HepG2 (cell line): ENCODE results near the gene PIGL. TPM values are rescaled to one million over a fixed set of nuclear protein-coding genes. Genes with fewer than 3 reads are reported as not detected.

Source experiments
- ATF6 ChIP-seq: sonication (generic); formaldehyde crosslinking; conservative IDR thresholded peaks from 2 replicates; pipeline ENCODE4 v1.4.0; 2020; ENCODE audit warnings: missing genetic modification reagents
- DR1 ChIP-seq: sonication (generic); formaldehyde crosslinking; IDR thresholded peaks from 2 replicates; pipeline ENCODE4 v1.8.0; 2021; ENCODE audit warnings: mild to moderate bottlenecking, missing genetic modification reagents, inconsistent platforms
- ETV6 ChIP-seq: sonication (generic); formaldehyde crosslinking; conservative IDR thresholded peaks from 2 replicates; pipeline ENCODE4 v1.4.0; 2020; ENCODE audit warnings: missing genetic modification reagents
- FLYWCH1 ChIP-seq: sonication (generic); formaldehyde crosslinking; IDR thresholded peaks from 2 replicates; pipeline ENCODE4 v1.8.1; 2023; ENCODE audit warnings: mild to moderate bottlenecking, missing genetic modification reagents
- FOXO1 ChIP-seq: sonication (generic); formaldehyde crosslinking; IDR thresholded peaks from 2 replicates; pipeline ENCODE4 v1.4.0; 2020; ENCODE audit warnings: missing genetic modification reagents
- HOXA5 ChIP-seq: sonication (generic); formaldehyde crosslinking; IDR thresholded peaks from 2 replicates; pipeline ENCODE4 v1.4.0; 2020; ENCODE audit warnings: missing genetic modification reagents
- JARID2 ChIP-seq: sonication (generic); formaldehyde crosslinking; IDR thresholded peaks from 2 replicates; pipeline ENCODE4 v1.8.1; 2023; ENCODE audit warnings: missing genetic modification reagents, inconsistent platforms; ENCODE audit not compliant: insufficient replicate concordance
- PLRG1 ChIP-seq: fragments of 450-650 bp; conservative IDR thresholded peaks from 2 replicates; pipeline ENCODE4 v1.6.1; 2016
- PRMT3 ChIP-seq: sonication (generic); formaldehyde crosslinking; IDR thresholded peaks from 2 replicates; pipeline ENCODE4 v1.8.1; 2022; ENCODE audit warnings: low read depth, mild to moderate bottlenecking, moderate library complexity, missing genetic modification reagents, borderline replicate concordance
- SETDB1 ChIP-seq: sonication (generic); formaldehyde crosslinking; IDR thresholded peaks from 2 replicates; pipeline ENCODE4 v1.5.1; 2020; ENCODE audit warnings: missing genetic modification reagents, mild to moderate bottlenecking, borderline replicate concordance
- SIN3B ChIP-seq: fragments of 150-350 bp; IDR thresholded peaks from 2 replicates; pipeline ENCODE4 v1.6.1; 2014; ENCODE audit warnings: low read length
- SKIL ChIP-seq: sonication (generic); formaldehyde crosslinking; IDR thresholded peaks from 2 replicates; pipeline ENCODE4 v1.8.0; 2022; ENCODE audit warnings: missing genetic modification reagents, mild to moderate bottlenecking, moderate library complexity, borderline replicate concordance
- YY1 ChIP-seq: IDR thresholded peaks from 2 replicates; pipeline ENCODE4 v1.6.1; 2011; ENCODE audit warnings: low read length, low read depth, moderate library complexity, mild to moderate bottlenecking; ENCODE audit not compliant: insufficient read depth, insufficient replicate concordance
- ZKSCAN1 ChIP-seq: fragments of 150-350 bp; IDR thresholded peaks from 2 replicates; pipeline ENCODE4 v1.6.1; 2014; ENCODE audit warnings: low read length
- ZMYM3 ChIP-seq: sonication (generic); formaldehyde crosslinking; IDR thresholded peaks from 2 replicates; pipeline ENCODE4 v1.5.1; 2020; ENCODE audit warnings: mild to moderate bottlenecking, missing genetic modification reagents
- ZNF703 ChIP-seq: sonication (generic); formaldehyde crosslinking; IDR thresholded peaks from 2 replicates; pipeline ENCODE4 v1.5.1; 2020; ENCODE audit warnings: missing genetic modification reagents, mild to moderate bottlenecking, moderate library complexity, borderline replicate concordance
- polyA plus RNA-seq, 8 experiments: library from polyadenylated mRNA; depleted of rRNA in 3 of 8; stranded (reverse) in 7 of 8; unstranded in 1 of 8; fragments of >200 nt; fragmentation: Illumina TruSeq in 4 of 8; extraction: Trizol in 4 of 8; gene quantifications; 2 replicates each; pipeline versions ENCODE4 v1.2.1 to v1.2.3, GENCODE V29; 2011 to 2016; ENCODE audit warnings: low read depth in 4 of 8, missing spikeins in 1 of 8, mixed read lengths in 1 of 8; ENCODE audit not compliant: insufficient read depth in 1 of 8
- total RNA-seq, 5 experiments: library from RNA; depleted of rRNA; stranded (reverse); fragments of >200 nt; fragmentation: Illumina TruSeq; extraction: Trizol; gene quantifications; 2 replicates each; pipeline ENCODE4 v1.2.3, GENCODE V29; 2016; ENCODE audit warnings: low read depth in 1 of 5
- TF ChIP-seq, protein P1 (sequence below): sonication (generic); formaldehyde crosslinking; IDR thresholded peaks from 2 replicates; pipeline ENCODE4 v1.4.0; 2020; ENCODE audit warnings: mild to moderate bottlenecking, missing genetic modification reagents
- TF ChIP-seq, protein P2 (sequence below): sonication (generic); formaldehyde crosslinking; IDR thresholded peaks from 2 replicates; pipeline ENCODE4 v1.8.1; 2023; ENCODE audit warnings: missing genetic modification reagents, mild to moderate bottlenecking, borderline replicate concordance

Gene PIGL
- total and polyA plus RNA-seq, 2 of the 13 experiments (the other 11 are each of a cell fraction or from before 2014, with no cell fraction given) = 28.5 to 63.8 TPM

DNA sequence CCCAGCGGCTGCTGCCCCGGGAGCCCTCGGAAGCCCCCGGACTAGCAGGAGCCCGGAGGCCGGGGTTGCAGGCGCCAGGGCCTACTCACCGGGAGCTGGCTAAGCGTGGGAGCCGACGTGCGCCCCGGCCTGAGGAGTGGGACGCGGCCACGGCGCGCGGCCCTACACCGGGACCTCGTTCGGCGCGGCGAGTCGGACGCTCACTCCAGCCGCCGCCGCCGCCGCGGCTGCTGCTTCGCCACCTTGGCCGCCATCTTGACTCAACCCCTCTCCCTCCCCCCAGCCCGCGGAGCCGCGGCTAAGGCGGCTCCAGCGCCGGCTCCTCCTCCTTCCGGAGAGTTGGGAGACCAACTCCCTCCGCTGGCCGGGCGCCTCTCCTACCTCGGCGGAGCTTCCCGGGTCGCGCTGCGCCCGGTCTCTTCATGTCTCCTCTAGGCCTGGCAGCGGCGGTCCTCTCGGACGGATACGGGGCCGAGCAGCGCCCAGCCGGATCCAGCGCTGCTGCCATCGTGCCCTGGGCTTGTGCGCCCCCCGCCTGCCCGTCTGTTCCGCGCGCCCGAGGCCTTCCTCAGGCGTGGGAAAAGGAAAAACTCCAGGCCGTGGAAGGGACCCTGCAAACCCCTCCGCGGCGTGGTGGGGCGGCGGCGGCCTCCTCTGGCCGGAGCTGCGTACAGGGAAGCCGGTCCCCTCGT is 1.6 kb upstream of the PIGL start, which contains the start of gene NCOR1 (continued):
- TF ChIP-seq ATF6 = no peak
- TF ChIP-seq SIN3B = no peak
- TF ChIP-seq FOXO1 = no peak
- TF ChIP-seq PLRG1 = no peak
- TF ChIP-seq SKIL = peak; percentile 7; the same call in 1 of the 2 replicates
- TF ChIP-seq ZMYM3 = peak; percentile 46
- TF ChIP-seq ZKSCAN1 = no peak
- TF ChIP-seq, protein P1, sequence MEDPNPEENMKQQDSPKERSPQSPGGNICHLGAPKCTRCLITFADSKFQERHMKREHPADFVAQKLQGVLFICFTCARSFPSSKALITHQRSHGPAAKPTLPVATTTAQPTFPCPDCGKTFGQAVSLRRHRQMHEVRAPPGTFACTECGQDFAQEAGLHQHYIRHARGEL (CRISPR knock-in tag) = no peak
- peak; percentile 70 for TF ChIP-seq JARID2
- TF ChIP-seq PRMT3 (CRISPR knock-in tag) = no peak; the same call in 1 of the 2 replicates
- TF ChIP-seq YY1 = peak; percentile 97
- TF ChIP-seq SETDB1 (CRISPR knock-in tag) = no peak
- TF ChIP-seq, protein P2, sequence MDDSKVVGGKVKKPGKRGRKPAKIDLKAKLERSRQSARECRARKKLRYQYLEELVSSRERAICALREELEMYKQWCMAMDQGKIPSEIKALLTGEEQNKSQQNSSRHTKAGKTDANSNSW (CRISPR knock-in tag) = no peak
- peak; percentile 46; the same call in 1 of the 2 replicates for TF ChIP-seq DR1 (CRISPR knock-in tag)
- no peak for TF ChIP-seq FLYWCH1 (CRISPR knock-in tag)
- peak; percentile 43; the same call in 1 of the 2 replicates for TF ChIP-seq HOXA5
- TF ChIP-seq ZNF703 = no peak
- 0 out of 2 replicates have a peak, but pooled peaks have one; percentile 26 for TF ChIP-seq ETV6 (CRISPR knock-in tag)
